BLaER1 (cell line): Measurements from ENCODE around the gene IL25.
A peak's percentile ranks its signal among the peaks of the same experiment; 100 is the strongest.

Experiments
- H3K27ac ChIP-seq: shearing (Covaris generic); formaldehyde crosslinking; 2 replicates; pipeline ENCODE4 v1.8.1; 2022
- H3K27me3 ChIP-seq: shearing (Covaris generic); formaldehyde crosslinking; 2 replicates; pipeline ENCODE4 v1.8.1; 2022
- H3K36me3 ChIP-seq: shearing (Covaris generic); formaldehyde crosslinking; 2 replicates; pipeline ENCODE4 v1.8.1; 2022
- H3K4me1 ChIP-seq: shearing (Covaris generic); formaldehyde crosslinking; 2 replicates; pipeline ENCODE4 v1.8.1; 2022
- H3K4me2 ChIP-seq: shearing (Covaris generic); formaldehyde crosslinking; 2 replicates; pipeline ENCODE4 v1.8.1; 2022
- H3K4me3 ChIP-seq: shearing (Covaris generic); formaldehyde crosslinking; 2 replicates; pipeline ENCODE4 v1.8.1; 2022
- H3K9ac ChIP-seq: shearing (Covaris generic); formaldehyde crosslinking; 2 replicates; pipeline ENCODE4 v1.8.1; 2022
- H3K9me3 ChIP-seq: shearing (Covaris generic); formaldehyde crosslinking; 2 replicates; pipeline ENCODE4 v1.8.1; 2022
- H4K20me1 ChIP-seq: shearing (Covaris generic); formaldehyde crosslinking; 2 replicates; pipeline ENCODE4 v1.8.1; 2022
- Cebpa-rat ChIP-seq: shearing (Covaris generic); IDR thresholded peaks from 2 replicates; pipeline ENCODE4 v1.8.1; 2022

IL25 gene

GRCh38 chr14:23407516-23408306 lies 35.1 kb downstream of the IL25 start, which contains the start of gene MYH6:
Gene MYH6, minus strand, starts transcription at chr14:23408273. Its CDS starts 1,050 bp downstream, at chr14:23407223.
- H3K27ac ChIP-seq = no peak within 1 kb of the TSS
- no peak within 1 kb of the TSS for H3K4me3 ChIP-seq
- peaks cover 57% of the 10 kb centered on the region for H3K27me3 ChIP-seq
- H3K4me1 ChIP-seq = peaks cover 32% of the 10 kb centered on the region
- TF ChIP-seq Cebpa-rat = no peak
- H4K20me1 ChIP-seq = peaks cover 45% of the 10 kb centered on the region
- H3K36me3 ChIP-seq = no peaks in the 10 kb centered on the region
- H3K9ac ChIP-seq = no peak within 1 kb of the TSS
- H3K4me2 ChIP-seq = peak within 1 kb of the TSS; percentile 96
- H3K9me3 ChIP-seq = no peaks in the 10 kb centered on the region

DNA sequence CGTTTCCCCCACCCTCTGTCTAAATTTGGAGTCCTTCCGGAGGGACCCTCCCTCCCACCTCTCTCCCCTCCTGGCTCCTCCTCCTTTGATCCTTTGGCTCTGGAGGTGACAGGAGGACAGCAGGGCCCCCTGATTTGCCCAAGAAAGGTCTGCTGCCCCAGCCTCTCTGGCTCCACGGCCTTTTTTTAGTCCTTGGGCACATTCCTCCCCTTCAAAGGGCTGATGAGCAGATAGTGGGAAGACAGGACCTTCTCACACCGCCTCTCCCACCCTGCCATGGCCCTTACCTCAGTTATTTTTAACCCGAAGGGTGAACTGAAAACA lies 35.7 kb downstream of the IL25 start:
- H3K4me1 ChIP-seq = peaks cover 32% of the 10 kb centered on the region
- no peaks in the 10 kb centered on the region for H3K9me3 ChIP-seq
- H3K4me3 ChIP-seq = no peak overlapping the region
- no peaks in the 10 kb centered on the region for H3K36me3 ChIP-seq
- H3K4me2 ChIP-seq = no peak overlapping the region
- TF ChIP-seq Cebpa-rat = no peak
- peaks cover 52% of the 10 kb centered on the region for H3K27me3 ChIP-seq
- no peak overlapping the region for H3K27ac ChIP-seq
- peaks cover 45% of the 10 kb centered on the region for H4K20me1 ChIP-seq
- no peak overlapping the region for H3K9ac ChIP-seq

DNA sequence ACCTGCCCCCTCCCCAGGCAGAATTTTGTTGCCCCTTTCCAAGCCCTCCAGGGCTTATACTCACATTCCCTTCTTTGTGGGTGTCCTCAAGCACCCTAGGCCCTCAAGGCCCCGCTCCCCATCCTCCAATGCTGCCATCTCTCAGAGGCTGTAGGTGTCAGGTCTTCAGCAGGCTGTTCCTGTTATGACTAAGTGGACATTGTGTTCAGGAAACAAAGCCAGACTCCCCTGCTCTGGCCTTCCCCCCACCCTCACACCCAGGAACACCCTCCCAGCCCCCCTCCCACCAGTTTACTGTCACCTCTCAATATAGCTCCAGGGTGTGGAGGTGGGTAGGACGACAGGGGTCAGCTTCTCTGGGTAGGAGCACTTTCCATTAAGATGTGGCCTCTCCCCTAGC lies 36.9 kb downstream of the IL25 start:
- H3K9me3 ChIP-seq = no peaks in the 10 kb centered on the region
- no peak overlapping the region for H3K27ac ChIP-seq
- H3K4me3 ChIP-seq = no peak overlapping the region
- no peak overlapping the region for H3K4me2 ChIP-seq
- TF ChIP-seq Cebpa-rat = no peak
- no peaks in the 10 kb centered on the region for H3K36me3 ChIP-seq
- H3K27me3 ChIP-seq = peaks cover 40% of the 10 kb centered on the region
- peaks cover 40% of the 10 kb centered on the region for H4K20me1 ChIP-seq
- H3K9ac ChIP-seq = no peak overlapping the region
- H3K4me1 ChIP-seq = peaks cover 30% of the 10 kb centered on the region

- peaks cover 23% of the 10 kb centered on the region for H3K4me1 ChIP-seq
- no peaks in the 10 kb centered on the region for H3K9me3 ChIP-seq
- peaks cover 37% of the 10 kb centered on the region for H3K27me3 ChIP-seq
- H3K9ac ChIP-seq = no peak overlapping the region
- H3K36me3 ChIP-seq = no peaks in the 10 kb centered on the region
- TF ChIP-seq Cebpa-rat = no peak
- no peak overlapping the region for H3K4me3 ChIP-seq
- peaks cover 34% of the 10 kb centered on the region for H4K20me1 ChIP-seq
- H3K27ac ChIP-seq = no peak overlapping the region
- H3K4me2 ChIP-seq = no peak overlapping the region
Measured at GRCh38 chr14:23409966-23410635, 37.5 kb downstream of the IL25 start.

DNA sequence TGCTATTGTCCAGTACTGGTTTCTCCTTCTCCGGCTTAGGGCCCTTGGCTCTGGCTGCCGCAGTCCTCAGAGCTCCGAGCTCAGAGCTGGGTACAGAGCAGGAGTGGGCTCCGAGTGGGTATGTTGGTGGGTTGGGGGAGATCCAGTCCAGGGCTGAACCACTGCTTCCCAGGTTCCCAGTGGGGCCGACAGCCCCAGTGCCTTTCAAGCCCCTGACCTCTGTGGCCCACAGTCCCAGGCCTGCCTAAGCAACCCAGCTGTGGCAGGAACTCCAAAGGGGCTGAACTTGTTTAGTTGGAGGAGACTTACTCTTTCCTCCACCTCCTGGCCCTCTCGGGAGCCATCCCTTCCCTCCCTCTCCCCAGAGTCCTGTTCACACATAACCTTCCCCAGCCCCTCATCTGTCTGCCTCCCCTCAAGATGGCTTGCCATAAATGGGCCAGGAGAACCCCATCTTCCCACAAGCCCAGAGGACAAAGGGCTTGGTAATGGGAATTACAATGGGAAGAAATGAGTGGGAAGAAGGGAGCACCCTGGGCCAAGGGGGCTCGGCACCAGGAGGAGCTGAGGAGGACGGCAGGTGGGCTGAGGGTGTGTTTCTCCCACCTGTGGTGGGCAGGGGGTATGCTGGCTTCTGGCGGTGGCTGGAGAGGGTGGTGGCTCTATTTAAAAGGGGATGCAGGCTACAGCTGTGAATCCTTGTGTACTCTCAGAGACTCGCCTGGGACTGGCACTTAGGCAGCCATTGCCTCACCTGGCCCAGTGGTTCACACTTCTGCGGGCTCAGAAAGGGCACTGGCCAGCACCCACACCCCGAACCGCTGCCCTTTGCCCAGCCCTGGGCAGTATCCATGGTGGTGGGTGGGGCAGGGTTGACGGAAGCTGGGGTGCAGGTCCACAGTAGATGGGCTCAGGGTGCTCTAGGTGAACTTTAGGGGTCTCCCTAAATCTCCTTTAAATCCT lies 39.2 kb downstream of the IL25 start:
- peaks cover 6% of the 10 kb centered on the region for H3K4me1 ChIP-seq
- peaks cover 33% of the 10 kb centered on the region for H3K27me3 ChIP-seq
- no peaks in the 10 kb centered on the region for H3K9me3 ChIP-seq
- no peak overlapping the region for H3K4me2 ChIP-seq
- no peak for TF ChIP-seq Cebpa-rat
- H3K27ac ChIP-seq = no peak overlapping the region
- no peaks in the 10 kb centered on the region for H3K36me3 ChIP-seq
- H4K20me1 ChIP-seq = peaks cover 17% of the 10 kb centered on the region
- no peak overlapping the region for H3K9ac ChIP-seq
- no peak overlapping the region for H3K4me3 ChIP-seq

GRCh38 chr14:23413681-23414080 lies 41.1 kb downstream of the IL25 start:
- no peaks in the 10 kb centered on the region for H3K36me3 ChIP-seq
- H3K4me2 ChIP-seq = no peak overlapping the region
- H3K9me3 ChIP-seq = no peaks in the 10 kb centered on the region
- no peak overlapping the region for H3K9ac ChIP-seq
- H3K4me1 ChIP-seq = no peaks in the 10 kb centered on the region
- H3K4me3 ChIP-seq = no peak overlapping the region
- peaks cover 15% of the 10 kb centered on the region for H3K27me3 ChIP-seq
- no peaks in the 10 kb centered on the region; the same call in 1 of the 2 replicates for H4K20me1 ChIP-seq
- no peak for TF ChIP-seq Cebpa-rat
- H3K27ac ChIP-seq = no peak overlapping the region

GRCh38 chr14:23414254-23414653 lies 41.6 kb downstream of the IL25 start:
- Histone ChIP-seq H3K9ac (no peak overlapping the region), H4K20me1 (no peaks in the 10 kb centered on the region; the same call in 1 of the 2 replicates), H3K4me3 (no peak overlapping the region), H3K4me2 (no peak overlapping the region), H3K9me3 (no peaks in the 10 kb centered on the region), H3K27me3 (peaks cover 11% of the 10 kb centered on the region), H3K36me3 (no peaks in the 10 kb centered on the region), H3K27ac (no peak overlapping the region), H3K4me1 (no peaks in the 10 kb centered on the region)
- no peak for TF ChIP-seq Cebpa-rat

DNA sequence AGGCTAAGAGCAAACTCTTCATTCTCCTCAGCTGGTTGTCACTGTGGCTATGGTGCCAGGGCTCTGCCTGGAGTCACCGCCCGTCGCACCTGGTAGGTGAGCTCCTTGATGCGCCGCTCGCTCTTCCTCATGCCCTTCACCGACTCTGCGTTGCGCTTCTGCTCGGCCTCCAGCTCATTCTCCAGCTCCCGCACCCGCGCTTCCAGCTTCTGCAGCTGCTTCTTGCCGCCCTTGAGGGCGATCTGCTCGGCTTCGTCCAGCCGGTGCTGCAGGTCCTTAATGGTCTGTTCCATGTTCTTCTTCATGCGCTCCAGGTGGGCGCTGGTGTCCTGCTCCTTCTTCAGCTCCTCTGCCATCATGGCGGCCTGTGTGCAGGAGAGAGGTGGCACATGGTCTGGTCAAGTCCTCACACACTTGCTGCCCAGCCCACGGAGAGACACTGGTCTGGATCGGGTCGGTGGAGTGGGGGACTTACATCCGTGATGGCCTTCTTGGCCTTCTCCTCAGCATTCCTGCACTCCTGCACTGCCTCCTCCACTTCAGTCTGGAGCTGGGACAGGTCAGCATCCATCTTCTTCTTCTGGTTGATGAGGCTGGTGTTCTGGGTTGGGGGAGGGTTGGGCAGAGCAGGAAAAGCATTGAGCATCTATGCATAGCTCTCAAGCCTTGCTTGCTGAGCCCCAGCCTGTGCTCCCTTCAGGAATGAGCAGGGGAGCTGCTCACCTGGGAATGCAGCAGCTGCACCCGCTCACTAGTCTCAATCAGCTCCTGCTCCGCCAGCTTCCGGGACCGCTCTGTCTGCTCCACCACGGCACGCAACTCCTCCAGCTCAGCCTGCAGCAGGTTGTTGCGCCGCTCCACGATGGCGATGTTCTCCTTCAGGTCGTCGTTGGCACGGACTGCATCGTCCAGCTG lies 42.6 kb downstream of the IL25 start:
- no peak for TF ChIP-seq Cebpa-rat
- Histone ChIP-seq H3K27me3 (peaks cover 7% of the 10 kb centered on the region), H3K27ac (no peak overlapping the region), H3K4me2 (no peak overlapping the region), H3K9ac (no peak overlapping the region), H3K4me3 (no peak overlapping the region), H3K36me3 (no peaks in the 10 kb centered on the region), H3K4me1 (no peaks in the 10 kb centered on the region), H3K9me3 (no peaks in the 10 kb centered on the region), H4K20me1 (no peaks in the 10 kb centered on the region; the same call in 1 of the 2 replicates)
